HG02970 (cell line): Measurements from ENCODE around the gene IGFBP6.
"Not testable (repeated sequence)": the region's sequence is repeated elsewhere in the genome, so short reads cannot be mapped to it uniquely, and the experiment has no call there.

Experiments
- ATAC-seq: cut with Tn5 transposase; IDR thresholded peaks from one replicate; pipeline ENCODE4 v1.9.1; 2021; ENCODE audit warnings: mild to moderate bottlenecking, moderate library complexity, moderate number of reproducible peaks; ENCODE audit not compliant: unreplicated experiment, low FRiP score

IGFBP6 gene

DNA sequence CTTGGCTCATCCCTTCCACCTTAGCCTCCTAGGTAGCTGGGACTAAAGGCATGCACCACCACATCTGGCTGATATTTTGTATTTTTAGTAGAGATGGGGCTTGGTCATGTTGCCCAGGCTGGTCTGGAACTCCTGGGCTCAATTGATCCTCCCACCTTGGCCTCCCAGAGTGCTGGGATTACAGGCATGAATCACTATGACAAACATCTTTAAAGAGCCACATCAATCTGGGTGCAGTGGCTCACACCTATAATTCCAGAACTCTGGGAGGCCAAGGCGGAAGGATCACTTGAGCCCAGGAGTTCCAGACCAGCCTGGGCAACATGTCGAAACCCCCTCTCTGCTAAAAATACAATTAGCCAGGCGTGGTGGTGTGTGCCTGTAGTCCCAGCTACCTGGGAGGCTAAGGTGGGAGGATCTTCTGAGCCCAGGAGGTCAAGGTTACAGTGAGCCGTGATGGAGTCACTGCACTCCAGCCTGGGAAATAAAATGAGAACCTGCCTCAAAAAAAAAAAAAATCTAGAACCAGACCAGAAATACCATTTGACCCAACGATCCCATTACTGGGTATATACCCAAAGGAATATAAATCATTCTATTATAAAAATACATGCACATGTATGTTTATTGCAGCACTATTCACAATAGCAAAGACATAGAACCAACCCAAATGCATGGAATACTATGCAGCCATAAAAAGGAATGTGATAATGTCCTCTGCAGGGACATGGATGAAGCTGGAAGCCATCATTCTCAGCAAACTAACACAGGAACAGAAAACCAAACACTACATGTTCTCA is 2.5 kb upstream of the IGFBP6 start:
- not testable (repeated sequence) for ATAC-seq

DNA sequence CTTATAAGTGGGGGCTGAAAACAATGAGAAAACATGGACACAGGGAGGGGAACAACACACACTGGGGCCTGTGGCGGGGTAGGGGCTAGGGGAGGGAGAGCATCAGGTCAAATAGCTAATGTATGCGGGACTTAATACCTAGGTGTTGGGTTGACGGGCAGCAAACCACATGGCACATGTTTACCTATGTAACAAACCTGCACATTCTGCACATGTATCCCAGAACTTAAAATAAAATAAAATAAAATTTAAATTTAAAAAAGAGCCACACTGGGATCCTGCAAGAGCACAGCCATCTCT is 1.9 kb upstream of the IGFBP6 start:
- ATAC-seq = not testable (repeated sequence)

DNA sequence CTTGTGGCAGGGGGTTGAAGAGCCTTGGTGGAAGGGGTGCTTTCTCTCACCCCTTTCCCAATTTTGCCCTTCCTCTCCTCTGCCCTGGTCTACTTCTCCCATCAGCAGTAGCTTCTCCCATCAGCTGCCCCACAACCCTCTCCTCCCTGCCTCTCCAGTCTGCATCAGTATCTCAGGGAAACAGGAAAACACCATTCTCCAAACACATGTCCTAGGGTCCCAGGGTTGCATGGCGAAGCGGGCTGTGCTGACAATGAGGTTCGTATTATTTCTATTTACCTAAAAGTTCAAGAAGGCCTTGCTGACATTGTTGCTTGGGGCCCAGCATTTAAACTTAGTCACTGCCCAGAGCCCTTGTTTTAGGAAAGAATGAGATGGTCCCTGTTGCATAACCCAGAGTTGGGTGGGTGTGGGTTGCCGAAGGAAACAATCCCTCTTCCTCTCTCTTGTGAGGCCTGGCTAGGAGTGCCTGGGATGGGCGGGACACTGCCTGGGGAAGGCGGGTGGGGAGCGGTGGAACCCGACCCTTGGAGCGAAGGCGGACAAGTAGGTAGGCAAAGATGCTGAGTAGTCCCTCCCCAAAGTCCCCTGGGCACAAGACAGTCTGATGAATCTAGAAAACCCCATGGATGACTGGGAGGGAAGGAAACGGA is 1.3 kb upstream of the IGFBP6 start:
- ATAC-seq = no peak

DNA sequence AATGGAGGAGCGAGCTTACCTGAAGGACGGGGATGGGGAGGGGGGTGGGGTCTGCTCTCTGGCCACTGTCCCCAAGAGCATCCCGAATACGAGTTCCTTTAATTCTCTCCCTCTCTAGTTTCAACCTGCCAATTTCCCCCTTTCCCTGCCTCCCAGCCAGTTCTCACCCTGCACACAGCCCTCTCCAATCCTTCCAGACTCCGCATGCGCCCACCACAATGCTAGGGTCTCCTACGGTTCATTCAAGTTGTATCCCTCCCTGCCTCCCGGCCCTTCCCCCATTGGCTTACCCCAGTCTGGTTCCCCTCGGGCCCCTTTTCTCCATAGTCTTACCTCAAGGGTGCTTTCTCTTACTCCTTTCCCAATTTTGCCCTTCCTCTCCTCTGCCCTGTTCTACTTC is 708 bp upstream of the IGFBP6 start:
- no peak for ATAC-seq

DNA sequence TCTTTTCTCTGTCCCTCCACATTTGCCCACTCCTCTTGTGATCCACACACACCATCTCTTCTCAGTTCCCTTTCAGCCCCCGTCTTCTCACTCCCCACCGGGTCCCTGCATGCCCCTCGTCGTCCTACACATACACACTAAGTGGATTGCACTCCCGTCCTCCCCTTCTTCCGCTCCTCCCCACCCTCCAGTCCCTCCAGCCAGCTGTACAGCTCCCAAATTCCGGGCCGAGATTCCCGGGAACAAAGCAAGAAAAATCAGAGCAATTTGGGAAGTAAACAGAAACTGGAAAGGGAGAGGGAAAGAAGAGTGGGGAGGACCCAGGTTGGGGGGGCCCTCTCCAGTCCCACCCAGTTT is 282 bp upstream of the IGFBP6 start:
- no peak for ATAC-seq

DNA sequence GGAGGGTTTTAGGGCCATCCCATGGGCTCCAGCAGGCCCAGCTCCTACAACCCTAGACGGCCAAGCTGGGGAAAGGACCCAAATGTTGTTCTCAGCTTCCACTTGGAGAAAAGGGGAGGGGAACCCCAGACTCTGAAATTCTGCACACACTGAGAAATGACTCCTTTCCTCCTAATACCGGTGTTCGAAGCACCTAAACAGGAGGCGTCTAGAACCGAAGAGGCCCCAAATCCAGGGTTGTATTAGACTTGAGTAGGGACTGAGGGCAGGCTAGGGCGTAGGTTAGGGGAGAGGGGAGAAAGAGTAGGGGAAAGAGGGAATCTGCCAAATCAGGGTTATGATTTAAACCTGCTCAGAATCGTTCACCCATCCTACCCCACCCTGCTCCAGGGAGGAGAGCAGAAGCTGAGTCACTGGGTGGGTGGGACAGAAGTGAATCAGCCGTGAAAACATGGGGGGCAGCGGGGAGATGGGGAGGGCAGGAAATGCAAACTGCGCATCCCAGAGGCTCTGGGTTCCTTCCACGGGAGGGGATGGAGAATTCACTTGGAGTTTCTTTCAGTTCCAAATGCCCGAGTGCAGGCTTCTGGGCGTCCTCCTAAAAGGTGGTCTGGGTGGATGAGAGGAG is 1.0 kb downstream of the IGFBP6 start:
- no peak for ATAC-seq

DNA sequence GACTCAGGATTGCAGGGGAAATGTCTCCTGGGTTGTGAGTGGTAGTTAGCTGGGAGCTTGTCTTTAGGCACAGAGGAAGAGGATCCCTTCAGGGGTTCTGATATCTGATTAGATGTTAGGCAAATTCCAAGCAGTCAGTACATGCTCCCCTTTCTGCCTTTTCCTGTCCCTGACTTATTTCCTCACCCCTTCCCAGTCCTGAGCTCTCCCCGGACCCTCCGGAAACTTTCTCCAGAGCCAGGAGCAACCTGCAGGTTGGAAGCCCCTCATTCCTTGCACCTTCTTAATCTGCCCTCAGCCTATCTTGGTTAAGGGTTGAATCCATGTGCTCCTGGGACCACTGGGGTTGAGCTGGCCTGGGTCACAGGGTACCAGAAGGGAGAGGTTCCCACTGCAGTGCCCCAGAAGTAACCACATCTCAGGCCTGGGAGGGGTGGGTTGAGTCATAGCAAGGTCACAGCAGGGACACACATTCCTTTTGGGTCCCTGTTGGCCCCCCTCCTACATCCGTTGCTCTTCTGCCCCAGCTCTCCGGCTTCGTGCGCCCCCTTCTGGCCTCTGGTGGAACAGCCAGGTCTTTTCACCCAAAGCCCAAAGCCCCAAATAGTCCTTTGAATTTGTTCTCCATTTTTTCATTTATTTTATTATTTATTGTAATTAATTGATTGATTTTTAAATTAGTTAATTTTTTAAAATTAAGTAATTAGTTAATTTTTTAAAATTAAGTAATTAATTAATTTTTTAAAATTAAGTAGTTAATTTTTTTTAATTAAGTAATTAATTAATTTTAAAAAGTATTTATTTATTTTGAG is 1.8 kb downstream of the IGFBP6 start:
- ATAC-seq = no peak

DNA sequence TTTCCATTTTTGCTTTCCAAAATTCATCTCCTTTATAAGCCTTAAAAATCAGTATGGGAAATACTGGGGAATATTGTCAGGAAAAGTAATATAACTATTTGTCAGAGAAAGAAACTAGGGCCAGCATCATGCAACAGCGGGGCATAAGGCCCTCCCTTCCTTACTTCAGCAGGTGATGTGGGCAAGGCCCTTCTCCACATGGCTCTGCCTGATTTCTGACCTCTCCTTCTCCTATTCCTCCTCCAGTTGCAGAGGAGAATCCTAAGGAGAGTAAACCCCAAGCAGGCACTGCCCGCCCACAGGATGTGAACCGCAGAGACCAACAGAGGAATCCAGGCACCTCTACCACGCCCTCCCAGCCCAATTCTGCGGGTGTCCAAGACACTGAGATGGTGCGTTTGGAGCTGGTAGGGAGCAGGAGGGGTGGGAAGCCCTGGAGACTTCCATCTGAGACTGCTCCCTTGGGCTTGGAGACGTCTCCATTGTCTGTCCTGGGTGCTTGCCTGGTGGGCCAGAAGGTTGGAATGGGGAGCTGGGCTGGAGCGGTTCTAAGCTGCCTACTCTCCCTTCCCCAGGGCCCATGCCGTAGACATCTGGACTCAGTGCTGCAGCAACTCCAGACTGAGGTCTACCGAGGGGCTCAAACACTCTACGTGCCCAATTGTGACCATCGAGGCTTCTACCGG is 3.1 kb downstream of the IGFBP6 start:
- no peak for ATAC-seq

DNA sequence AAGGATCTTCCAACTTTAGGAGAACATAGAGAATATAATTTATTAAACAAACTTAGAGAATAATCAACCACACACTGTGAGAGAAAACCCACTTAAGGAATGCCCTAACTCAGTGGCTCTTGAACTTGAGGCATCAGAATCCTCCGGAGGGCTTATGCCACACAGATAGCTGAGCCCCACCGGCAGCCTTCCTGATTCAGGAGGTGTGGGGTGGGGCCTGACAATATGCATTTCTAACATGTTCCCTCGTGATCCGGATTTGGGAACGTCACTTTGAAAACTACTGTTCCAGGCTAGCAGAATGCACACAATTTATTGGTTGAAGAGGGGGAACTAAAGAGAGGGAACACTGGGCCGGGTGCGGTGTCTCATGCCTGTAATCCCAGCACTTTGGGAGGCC is 3.8 kb downstream of the IGFBP6 start:
- ATAC-seq = no peak

DNA sequence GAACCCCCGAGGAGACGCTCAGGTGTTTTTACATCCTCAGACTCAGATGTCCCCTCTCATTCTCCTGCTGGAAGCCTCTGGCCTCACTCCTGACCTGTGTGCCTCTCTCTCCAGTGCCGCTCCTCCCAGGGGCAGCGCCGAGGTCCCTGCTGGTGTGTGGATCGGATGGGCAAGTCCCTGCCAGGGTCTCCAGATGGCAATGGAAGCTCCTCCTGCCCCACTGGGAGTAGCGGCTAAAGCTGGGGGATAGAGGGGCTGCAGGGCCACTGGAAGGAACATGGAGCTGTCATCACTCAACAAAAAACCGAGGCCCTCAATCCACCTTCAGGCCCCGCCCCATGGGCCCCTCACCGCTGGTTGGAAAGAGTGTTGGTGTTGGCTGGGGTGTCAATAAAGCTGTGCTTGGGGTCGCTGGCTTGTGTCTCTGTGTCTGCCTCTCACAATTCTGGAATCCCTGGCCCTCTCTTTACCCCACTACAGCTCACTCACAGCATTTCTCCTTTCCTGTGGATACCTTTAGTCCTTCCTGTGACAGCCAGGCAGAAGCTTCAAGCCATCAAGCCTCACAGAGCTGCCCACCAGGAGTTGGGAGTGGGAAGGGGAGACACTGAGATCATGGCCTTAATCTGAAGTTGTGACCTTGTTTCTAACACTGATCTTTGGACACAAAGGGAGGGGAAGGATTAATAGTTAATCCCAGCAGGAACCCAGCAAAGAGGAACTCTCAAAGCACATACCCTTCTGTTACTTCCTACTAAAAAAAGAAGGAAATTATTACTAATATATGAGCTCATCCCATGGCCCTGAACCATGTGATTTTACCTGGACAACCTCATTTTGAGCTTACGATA is 4.7 kb downstream of the IGFBP6 start:
- no peak for ATAC-seq

DNA sequence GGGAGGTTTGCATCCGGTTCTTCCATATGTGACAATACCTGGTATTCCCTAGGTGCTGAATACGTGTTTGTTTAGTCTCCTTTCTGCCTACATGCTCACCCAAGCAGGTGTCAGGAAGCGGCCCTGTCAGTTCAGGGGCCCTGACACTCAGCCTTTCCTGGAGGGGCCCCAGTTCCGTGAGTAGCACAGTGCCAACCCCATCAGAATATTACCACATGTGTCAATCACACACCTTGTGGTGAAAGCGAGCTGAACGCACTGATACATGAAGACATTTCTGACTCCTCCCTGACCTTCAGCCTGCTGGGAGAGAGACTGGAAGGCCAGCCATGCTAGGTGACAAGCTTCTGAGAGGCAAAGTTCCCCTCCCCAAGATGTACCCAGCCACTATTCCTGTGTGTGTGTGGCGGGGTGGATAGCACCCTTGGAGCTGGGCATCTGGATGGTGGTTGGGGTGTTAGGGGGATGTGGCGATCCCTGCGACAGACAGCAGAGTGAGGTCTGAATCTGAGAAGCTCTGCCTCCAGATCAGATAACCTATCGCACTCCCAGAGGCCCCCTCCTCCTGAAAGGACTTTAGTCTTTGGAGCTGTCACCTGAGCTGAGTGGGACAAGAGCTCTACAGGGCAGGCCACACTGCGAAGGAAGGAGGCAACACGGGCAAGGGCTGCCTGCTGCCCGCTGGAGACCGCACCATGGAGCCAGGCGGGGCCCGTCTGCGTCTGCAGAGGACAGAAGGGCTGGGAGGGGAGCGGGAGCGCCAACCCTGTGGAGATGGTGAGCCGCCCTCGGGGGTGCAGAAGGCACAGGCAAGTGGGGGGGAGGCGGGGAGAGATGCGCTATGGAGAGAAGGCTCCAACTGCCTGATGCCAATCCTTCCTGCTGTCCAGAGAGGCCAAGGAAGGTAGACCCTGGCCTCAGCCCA is 5.7 kb downstream of the IGFBP6 start, which contains the start of gene SOAT2:
SOAT2 (plus strand) TSS at position 604 of the 925 bp plus-strand sequence; CDS start at position 696, 92 bp downstream.
- ATAC-seq = no peak

DNA sequence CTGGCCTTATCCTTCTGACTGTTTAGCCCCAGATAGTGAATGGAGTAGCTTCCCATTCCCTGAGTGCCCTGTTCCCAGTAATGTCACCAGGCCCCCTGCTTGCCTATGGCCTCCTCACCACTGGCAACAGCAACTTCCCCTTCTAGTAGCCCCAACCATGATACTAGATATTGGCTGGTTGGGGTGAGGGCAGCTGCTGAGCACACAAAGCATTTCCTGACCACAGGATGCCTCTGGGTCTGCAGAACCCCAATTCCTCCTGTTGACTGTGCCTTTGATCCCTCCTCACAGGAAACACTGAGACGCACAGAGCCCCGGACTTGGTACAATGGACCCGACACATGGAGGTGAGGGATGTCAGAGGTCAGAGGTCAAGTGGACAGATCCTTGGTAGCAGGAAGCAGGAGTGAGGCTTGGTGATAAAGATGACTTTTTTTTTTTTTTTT is 6.4 kb downstream of the IGFBP6 start:
- no peak for ATAC-seq

DNA sequence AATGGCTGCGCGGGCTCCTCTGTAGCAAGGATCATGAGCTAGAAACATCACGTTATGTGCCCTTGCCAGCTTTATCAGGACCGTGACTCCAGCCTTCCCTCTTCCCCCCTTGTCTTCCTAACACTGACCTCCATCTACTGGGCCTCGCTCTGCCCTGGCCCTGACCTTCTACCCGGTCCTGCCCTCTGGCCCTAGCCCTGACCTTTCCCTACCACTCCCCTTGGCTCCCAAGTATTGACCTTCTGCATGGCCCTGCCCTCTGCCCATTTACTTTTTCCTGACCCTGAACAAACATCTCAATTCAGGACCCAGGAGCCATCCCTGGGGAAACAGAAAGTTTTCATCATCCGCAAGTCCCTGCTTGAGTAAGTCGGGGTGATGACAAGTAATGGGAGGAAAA is 7.8 kb downstream of the IGFBP6 start:
- no peak for ATAC-seq

DNA sequence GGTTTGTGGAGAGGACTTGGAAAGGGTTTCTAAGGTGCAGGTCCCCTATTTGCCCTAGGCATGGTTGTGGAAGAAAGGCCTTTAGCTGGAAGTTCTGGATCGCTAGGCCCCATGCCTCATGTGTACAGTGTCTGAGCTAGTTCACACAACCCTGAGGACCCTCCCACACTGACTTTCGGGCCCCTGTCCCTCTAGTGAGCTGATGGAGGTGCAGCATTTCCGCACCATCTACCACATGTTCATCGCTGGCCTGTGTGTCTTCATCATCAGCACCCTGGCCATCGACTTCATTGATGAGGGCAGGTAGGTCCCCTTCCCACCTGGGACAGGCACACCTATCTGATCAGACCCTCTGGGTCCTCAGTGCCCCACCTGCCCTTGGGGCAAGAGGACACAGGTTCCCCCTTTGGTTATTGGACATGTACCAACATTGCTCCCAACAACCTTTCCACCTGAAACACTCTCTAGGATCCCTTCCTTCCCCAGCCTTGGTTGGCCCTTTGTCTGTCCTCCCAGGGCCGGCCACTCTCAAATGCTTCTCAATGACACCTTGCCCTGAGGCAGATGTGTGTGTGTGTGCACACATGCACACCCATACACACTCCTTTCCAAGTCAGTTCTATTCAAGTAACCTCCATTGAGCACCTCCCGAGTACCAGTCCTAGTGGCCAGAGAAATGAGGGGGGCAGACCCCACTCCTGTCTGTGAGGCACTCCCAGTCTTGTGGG is 8.4 kb downstream of the IGFBP6 start:
- ATAC-seq = no peak

DNA sequence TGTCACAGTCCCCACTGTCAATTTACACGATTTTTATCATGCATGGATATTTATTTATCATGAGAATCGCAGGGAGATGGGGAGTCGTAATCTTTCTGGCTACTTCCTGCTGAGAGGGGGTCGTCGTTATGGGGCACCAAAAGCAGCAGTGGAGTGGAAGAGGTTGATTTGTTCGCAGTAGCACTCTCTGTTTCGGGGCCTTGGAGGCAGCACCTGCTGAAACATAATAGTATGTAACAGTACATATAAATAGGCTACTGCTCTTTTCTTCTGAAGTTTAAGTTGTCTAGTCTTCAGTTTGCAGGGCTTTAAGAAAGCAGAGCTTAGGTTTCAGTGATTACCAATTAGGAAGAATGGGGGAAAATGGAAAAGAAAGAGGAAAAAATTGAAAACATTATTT is 9.7 kb downstream of the IGFBP6 start:
- no peak for ATAC-seq

DNA sequence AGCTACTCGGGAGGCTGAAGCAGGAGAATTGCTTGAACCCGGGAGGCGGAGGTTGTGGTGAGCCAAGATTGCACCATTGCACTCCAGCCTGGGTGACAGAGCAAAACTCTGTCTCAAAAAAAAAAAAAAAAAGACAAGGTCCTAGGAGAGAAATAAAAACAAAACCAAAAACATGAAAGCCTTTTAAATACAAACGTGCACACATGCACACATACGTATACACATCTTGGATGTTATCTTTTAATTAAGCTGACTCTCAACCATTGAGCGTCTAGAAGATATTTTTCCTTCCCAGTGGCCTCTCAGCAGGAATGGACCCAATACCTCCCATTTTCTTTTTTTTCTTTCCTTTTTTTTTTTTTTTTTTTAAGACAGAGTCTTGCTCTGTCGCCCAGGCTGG is 15.0 kb downstream of the IGFBP6 start:
- not testable (repeated sequence) for ATAC-seq

DNA sequence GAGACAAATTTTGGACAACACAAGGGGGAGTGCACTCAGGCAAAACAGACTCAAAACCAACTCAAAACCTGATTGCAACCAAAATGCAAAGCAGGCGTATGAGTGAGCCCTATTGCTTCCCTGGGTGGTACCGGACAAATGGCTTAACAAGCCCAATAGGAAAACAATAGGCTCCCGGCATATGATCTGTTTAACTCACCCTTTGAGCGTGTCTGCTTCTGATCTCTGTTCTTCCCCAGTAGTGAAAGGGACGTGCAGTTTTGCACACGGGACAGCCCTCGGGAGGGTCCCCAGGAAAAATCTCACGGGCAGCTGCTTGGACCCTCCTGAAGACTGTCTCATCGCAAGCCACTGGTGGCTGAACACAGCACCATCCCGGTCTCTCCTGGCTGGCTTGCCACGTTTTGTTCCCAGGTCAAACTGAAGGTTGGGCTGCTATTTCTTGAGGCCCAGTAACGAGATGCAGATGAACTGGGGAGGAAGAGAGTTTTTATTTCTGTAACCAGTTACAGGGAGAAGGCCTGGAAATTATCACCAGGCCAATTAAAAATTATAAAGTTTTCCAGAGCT is 15.8 kb downstream of the IGFBP6 start:
- ATAC-seq = no peak
